ENCODE measurements around the gene SIK1.
"Not testable (repeated sequence)": the region's sequence is repeated elsewhere in the genome, so short reads cannot be mapped to it uniquely, and the experiment has no call there.

Gene SIK1

DNA sequence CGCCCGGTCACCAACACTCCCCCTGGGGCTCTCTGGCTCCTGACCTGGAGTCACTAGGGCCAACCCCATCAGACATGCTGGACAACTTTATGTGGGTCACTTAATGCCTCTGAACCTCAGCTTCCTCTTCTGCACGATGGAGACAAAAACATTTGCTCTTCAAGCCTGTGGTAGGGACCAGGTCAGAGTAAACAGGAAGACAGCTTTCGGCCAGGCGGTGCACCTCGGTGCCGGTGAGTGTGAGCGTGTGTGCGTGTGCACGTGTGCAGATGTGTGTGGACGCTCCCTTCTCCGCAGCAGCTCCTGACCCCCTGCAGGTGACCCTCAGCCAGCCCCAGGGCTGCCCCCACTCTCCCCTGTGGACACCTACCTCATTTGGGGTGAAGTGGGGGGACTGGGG, 28.4 kb downstream of the SIK1 start:
- not testable (repeated sequence) for FAIRE-seq; DNase-seq (ENCODE audit: insufficient read length, low spot score)

- DNase-seq (ENCODE audit: insufficient read length, low spot score) = not testable (repeated sequence)
Measured at GRCh38 chr21:43398000-43398399, 28.9 kb downstream of the SIK1 start.

GRCh38 chr21:43397439-43397808, 29.5 kb downstream of the SIK1 start:
- not testable (repeated sequence) for DNase-seq (ENCODE audit: insufficient read length, low spot score); FAIRE-seq

More at GRCh38 chr21:43398000-43398399, 28.9 kb downstream of the SIK1 start:
- FAIRE-seq = not testable (repeated sequence)

- DNase-seq (ENCODE audit: insufficient read length, low spot score); FAIRE-seq: not testable (repeated sequence)
Measured at GRCh38 chr21:43396788-43397438, 30.0 kb downstream of the SIK1 start.

DNA sequence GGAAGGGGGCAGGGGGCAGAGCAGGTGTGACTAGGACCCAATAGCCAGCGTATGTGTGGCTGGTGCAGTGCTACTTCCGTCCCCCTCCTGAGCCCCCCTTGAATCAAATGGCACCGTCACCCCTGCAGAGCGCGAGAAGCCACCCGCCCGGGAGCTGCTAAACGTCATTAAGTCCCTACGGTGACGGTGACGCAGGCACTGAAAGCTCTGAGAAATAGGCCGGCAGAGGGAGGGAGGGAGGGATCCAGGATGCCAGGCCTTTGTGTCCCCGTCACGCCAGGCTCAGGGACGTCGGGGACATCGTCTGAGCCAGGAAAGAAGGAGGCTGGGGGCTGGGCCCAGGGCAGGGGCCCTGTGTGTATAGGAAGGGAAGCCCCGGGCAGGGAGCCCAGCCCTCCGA, 43.6 kb downstream of the SIK1 start:
- not testable (repeated sequence) for DNase-seq (ENCODE audit: insufficient read length, low spot score); FAIRE-seq

- not testable (repeated sequence) for DNase-seq (ENCODE audit: insufficient read length, low spot score); FAIRE-seq
Measured at GRCh38 chr21:43382902-43383301, 44.0 kb downstream of the SIK1 start.

- DNase-seq (ENCODE audit: insufficient read length, low spot score); FAIRE-seq: not testable (repeated sequence)
Measured at GRCh38 chr21:43380852-43381533, 45.9 kb downstream of the SIK1 start.

- not testable (repeated sequence) for DNase-seq (ENCODE audit: insufficient read length, low spot score); FAIRE-seq
Measured at GRCh38 chr21:43380337-43380736, 46.6 kb downstream of the SIK1 start.

DNA sequence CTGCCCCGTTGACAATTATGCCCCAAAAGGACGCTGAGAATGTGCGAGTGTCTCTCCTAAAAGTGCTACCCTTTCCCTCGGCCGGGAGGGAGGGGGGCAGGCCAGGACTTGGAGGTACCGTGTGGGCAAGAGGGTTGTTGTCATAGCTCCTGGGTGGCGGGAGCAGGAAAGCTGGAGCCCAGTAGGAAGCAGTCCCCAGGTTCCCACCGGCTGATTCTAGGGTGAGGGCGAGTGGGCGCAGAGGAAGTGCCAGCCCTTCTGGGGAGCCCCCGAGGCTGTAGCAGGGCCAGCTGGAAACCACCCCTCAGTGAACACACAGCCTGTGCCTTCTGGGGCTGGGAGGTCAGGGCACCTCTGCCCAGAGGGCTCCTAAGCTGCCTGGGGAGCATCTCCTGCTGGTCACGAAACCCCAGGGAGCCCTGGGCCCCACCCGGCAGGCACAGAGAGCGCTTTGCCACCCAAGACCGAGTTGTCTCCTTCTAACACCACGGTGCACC, 47.3 kb downstream of the SIK1 start:
- not testable (repeated sequence) for DNase-seq (ENCODE audit: insufficient read length, low spot score); FAIRE-seq

DNA sequence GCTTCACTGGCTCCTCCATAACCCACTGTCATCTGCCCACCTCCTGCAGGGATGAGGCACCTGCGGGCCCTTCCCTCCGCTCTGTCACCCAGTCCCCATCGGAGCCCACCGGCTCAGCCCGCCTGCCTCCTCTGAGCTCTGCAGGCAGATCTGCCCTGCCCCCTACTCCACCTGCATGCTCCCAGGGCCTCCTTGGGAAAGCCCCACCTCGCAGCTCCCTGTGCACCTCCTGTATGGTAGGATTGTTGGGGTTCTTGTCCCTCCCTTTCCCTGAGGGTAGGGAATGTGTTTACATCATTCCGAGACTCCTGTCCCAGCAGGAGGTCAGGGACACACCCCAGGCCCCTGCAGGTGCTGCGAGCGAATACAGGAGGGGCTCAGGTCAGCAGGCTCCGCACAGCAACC, 50.5 kb downstream of the SIK1 start:
- DNase-seq (ENCODE audit: insufficient read length, low spot score) = no peak
- no peak for TF ChIP-seq POLR2A (IDR thresholded peaks at IDR 0.05; ENCODE audit: low read depth, low read length)
- no peak for FAIRE-seq

- no peak for DNase-seq (ENCODE audit: insufficient read length, low spot score)
- FAIRE-seq = no peak
- no peak for TF ChIP-seq POLR2A (IDR thresholded peaks at IDR 0.05; ENCODE audit: low read depth, low read length)
Measured at GRCh38 chr21:43375837-43376477, 51.0 kb downstream of the SIK1 start.

DNA sequence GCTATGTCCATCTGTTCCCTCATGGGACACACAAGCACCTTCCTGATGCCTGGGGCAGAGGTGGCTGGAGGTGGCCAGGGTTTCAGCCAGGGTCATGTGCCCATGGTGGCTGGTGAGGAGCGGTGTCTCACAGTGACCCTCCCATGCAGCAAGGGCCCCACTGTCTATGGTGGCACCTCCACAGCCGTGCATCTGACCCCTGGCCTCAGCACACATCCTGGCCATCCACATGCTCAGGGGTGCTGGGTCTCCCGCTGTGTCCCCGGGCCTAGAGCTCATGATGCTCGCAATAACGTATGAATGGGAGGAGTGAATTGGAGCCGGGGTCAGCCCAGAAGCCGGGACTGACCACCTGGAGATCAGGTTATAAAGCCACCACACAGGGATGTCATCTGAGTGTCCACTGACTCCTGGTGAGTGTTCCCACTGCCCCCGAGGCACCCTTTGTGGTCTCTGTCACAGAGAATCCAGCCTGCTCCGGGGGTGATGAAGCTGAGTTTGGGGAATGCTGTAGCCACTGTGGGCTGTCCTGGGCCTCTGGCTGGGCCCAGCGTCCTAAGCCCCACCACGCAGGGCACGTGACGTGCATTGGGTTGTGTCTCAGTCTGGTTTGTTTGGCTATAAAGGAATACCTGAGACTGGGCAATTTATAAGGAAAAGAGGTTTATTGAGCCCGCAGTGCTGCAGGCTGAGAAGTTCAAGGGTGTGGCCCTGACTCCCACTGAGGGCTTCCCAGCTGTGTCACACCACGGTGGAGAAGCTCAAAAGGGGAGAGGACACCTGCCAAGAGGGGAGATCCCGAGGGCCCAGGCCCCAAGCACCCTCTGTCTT, 51.7 kb downstream of the SIK1 start:
- TF ChIP-seq POLR2A (IDR thresholded peaks at IDR 0.05; ENCODE audit: low read depth, low read length) = no peak
- FAIRE-seq (no peak), DNase-seq (ENCODE audit: insufficient read length, low spot score) (no peak)

DNA sequence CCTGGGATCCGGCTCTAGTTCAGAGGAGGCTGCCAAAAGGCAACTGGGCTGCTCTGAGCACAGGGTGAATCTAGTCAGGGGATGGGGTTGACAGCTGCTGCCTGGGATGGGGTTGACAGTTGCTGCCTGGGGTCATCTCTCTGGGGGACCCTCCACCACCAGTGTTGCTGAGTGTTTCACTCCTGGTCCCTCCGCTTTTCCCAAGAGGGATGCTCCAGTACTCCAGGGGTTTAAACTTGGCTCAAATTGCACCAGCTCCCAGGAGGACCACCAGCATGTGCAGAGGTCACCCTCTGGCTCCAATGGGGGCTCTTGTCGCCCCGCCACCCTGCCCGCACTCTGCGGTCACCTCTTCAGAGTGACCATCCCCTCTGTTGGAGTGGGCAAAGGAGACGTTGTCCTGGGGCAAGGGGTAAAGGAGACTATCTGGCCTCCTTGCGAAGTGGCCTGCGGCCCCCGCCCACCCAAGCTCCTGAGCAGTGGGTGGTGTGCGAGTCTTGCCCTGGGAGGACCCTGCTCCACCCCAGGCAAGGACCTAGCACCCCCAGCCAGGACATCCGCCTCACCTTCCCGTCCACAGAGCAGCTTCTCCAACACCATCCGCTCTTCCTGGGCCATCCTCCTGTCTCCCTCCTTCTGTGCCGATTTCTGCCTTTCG, 52.6 kb downstream of the SIK1 start:
- DNase-seq (ENCODE audit: insufficient read length, low spot score) (no peak), FAIRE-seq (no peak)
- TF ChIP-seq POLR2A (IDR thresholded peaks at IDR 0.05; ENCODE audit: low read depth, low read length) = no peak

Measured in H54 (cell line).